Psoas muscle (tissue), 8 donors: ENCODE results near the gene FBLN5. TPM values are rescaled to one million over a fixed set of nuclear protein-coding genes. Genes with fewer than 3 reads are reported as not detected.
A peak's percentile ranks its signal among the peaks of the same experiment; 100 is the strongest.

Experiments
- ATAC-seq, 4 donors: fragments of 200-7000 bp; cut with Tn5 transposase; one replicate each; pipeline ENCODE4 v1.9.1; 2020; ENCODE audit warnings: moderate library complexity in 3 of 4, mild to moderate bottlenecking in 2 of 4
- DNase-seq, 2 donors: peaks; one replicate each; pipeline ENCODE4 v3.0.0-alpha.2; 2020
- H3K27ac ChIP-seq: fragments of 200-600 bp; one replicate; pipeline ENCODE4 v1.8.0; 2022
- H3K27me3 ChIP-seq, 3 donors: fragments of 200-600 bp in 1 of 3; one replicate each; pipeline versions ENCODE4 v1.6.1 to v1.8.0; 2013 to 2022; ENCODE audit warnings: low read length in 2 of 3, mild to moderate bottlenecking in 2 of 3, moderate library complexity in 1 of 3; ENCODE audit not compliant: insufficient read depth in 3 of 3
- H3K36me3 ChIP-seq, 2 donors: fragments of 200-600 bp in 1 of 2; one replicate each; pipeline versions ENCODE4 v1.6.1 to v1.8.0; 2013 to 2022; ENCODE audit warnings: low read depth in 1 of 2, mild to moderate bottlenecking in 1 of 2, moderate library complexity in 1 of 2; ENCODE audit not compliant: insufficient read depth in 1 of 2
- H3K4me1 ChIP-seq: fragments of 200-600 bp; one replicate; pipeline ENCODE4 v1.8.0; 2022
- H3K4me3 ChIP-seq: fragments of 200-600 bp; one replicate; pipeline ENCODE4 v1.8.0; 2022; ENCODE audit warnings: mild to moderate bottlenecking
- H3K9me3 ChIP-seq: fragments of 200-600 bp; one replicate; pipeline ENCODE4 v1.8.0; 2022
- CTCF ChIP-seq: fragments of 200-600 bp; IDR thresholded peaks from one replicate; pipeline ENCODE4 v1.8.0; 2022; ENCODE audit warnings: antibody characterized with exemption
- WGBS, 3 donors: extraction: QIAGEN DNeasy Blood & Tissue Kit; methylation state at CpG; one replicate each; pipeline versions ENCODE4 v1.1.6 to v1.1.7; 2013; 5-methylcytosine and 5-hydroxymethylcytosine counted together
- intact Hi-C, 2 donors: fragments of 100-400 bp; cut with DNase I; formaldehyde crosslinking; loops; one replicate each; pipeline versions ENCODE4 v1.11.0 to v1.14.2; 2022
- polyA plus RNA-seq, 3 donors: library from polyadenylated mRNA; stranded (reverse); fragments of 200-250 nt; gene quantifications; one replicate each; pipeline ENCODE4 v1.2.3, GENCODE V29; 2013
- total RNA-seq, 4 donors: library from RNA; stranded (reverse); fragmentation: NEBNext Ultra II Directional in 2 of 4; extraction: Animal tissue kit (Norgen Biotek cat#: 25700) in 2 of 4; gene quantifications; one replicate each; pipeline versions ENCODE4 v1.2.1 to v1.2.4, GENCODE V29; 2021 to 2023
- donor health status: healthy with polysubstance abuse.
- donor health status: DM: no; HTN: no; CAD: no; lungs with moderate emphysema.
- donor health status: Bipolar disorder and iron deficiency.
- donor health status: healthy.
- donor health status: DM: yes; HTN: yes; CAD: no.
- donor health status: DM: no; HTN: no; CAD: no.
- donor health status: DM: no; HTN: no; CAD: no.
- donor health status: DM: yes; HTN: yes; CAD: no.

Gene FBLN5
- total and polyA plus RNA-seq, 7 donors, result 12.3 to 37.8 (median 16.7) TPM

- intact Hi-C loops, result no loop called here
- H3K27ac ChIP-seq, result no peak overlapping the region
- 51 to 57% (median 55%) methylated on average over 1 of the region's 1 CpG for WGBS, 3 donors
- H3K4me1 ChIP-seq, result no peaks in the 10 kb centered on the region
- H3K9me3 ChIP-seq, result no peaks in the 10 kb centered on the region
- ATAC-seq (no peak), DNase-seq (no peak)
- peaks cover 0 to 8% (median 2%) of the 10 kb centered on the region in 3 donors for H3K27me3 ChIP-seq
- H3K4me3 ChIP-seq, result no peak overlapping the region
- no peak for TF ChIP-seq CTCF
- no peaks in the 10 kb centered on the region for H3K36me3 ChIP-seq
Measured at GRCh38 chr14:91955168-91955567, 7.7 kb upstream of the FBLN5 start.

DNA sequence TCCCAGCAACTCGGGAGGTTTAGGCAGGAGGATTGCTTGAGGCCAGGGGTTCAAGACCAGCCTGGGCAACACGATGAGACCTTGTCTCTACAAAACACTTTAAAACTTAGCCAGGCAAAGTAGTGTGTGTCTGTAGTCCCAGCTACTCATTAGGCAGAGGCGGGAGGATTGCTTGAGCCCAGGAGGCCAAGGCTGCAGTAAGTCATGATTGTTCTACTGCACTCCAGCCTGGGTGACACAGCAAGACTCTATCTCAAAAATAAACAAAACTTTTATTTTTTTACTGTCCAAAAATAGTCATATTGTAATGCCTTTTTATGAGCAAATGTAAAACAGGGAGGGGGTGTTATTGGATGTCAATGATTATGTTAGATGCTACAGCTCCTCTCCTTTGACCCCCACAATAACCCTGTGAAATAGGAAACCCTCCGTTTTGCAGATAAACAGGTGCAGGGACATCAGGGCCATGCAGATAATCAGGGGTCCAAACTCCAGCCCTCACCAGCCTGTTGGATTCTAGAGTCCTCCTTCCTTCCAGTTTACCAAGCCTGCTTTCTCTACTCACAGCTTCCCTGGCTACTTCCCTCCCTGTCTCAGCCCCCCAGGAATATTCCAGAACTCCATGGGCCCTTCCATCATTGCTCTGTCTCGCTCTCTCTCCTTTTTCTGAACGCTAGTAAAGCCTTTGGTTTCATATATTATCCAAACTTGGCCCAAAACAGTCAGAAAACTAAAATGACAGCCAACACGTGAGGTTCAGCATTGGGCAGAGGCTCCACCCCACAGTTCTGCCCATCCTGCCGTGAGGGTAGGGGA is 5.9 kb upstream of the FBLN5 start:
- intact Hi-C loops, result no loop called here

GRCh38 chr14:91946622-91947474 is 646 bp downstream of the FBLN5 start:
- DNase-seq (peak in 1 of 2 donors; percentile 61), ATAC-seq (peak in 3 of 4 donors; percentile 21 to 44 (median 22))
- H3K36me3 ChIP-seq, result no peaks in the 10 kb centered on the region
- intact Hi-C loops, result no loop called here
- peak overlapping the region; percentile 66 for H3K4me3 ChIP-seq
- H3K4me1 ChIP-seq, result peaks cover 7% of the 10 kb centered on the region
- WGBS, 3 donors, result 3 to 9% (median 5%) methylated on average over 38 of the region's 38 CpGs
- TF ChIP-seq CTCF, result no peak
- H3K27ac ChIP-seq, result peak overlapping the region; percentile 16
- H3K27me3 ChIP-seq, result peaks cover 0 to 62% (median 7%) of the 10 kb centered on the region in 3 donors
- no peaks in the 10 kb centered on the region for H3K9me3 ChIP-seq

More for the DNA sequence above, 5.9 kb upstream of the FBLN5 start:
- peaks cover 0 to 21% (median 4%) of the 10 kb centered on the region in 3 donors for H3K27me3 ChIP-seq
- 58 to 67% (median 59%) methylated on average over 8 of the region's 8 CpGs for WGBS, 3 donors
- ATAC-seq, result no peak
- no peaks in the 10 kb centered on the region for H3K4me1 ChIP-seq
- H3K4me3 ChIP-seq, result no peak overlapping the region
- TF ChIP-seq CTCF, result no peak
- H3K36me3 ChIP-seq, result no peaks in the 10 kb centered on the region
- H3K27ac ChIP-seq, result no peak overlapping the region
- no peaks in the 10 kb centered on the region for H3K9me3 ChIP-seq
- DNase-seq, result no peak

- intact Hi-C loops, result no loop called here
- no peaks in the 10 kb centered on the region for H3K36me3 ChIP-seq
- H3K9me3 ChIP-seq, result no peaks in the 10 kb centered on the region
- DNase-seq (no peak), ATAC-seq (peak in 1 of 4 donors; percentile 34)
- peak overlapping the region; percentile 66 for H3K4me3 ChIP-seq
- H3K4me1 ChIP-seq, result peaks cover 7% of the 10 kb centered on the region
- WGBS, 3 donors, result 24 to 41% (median 26%) methylated on average over 10 of the region's 10 CpGs
- peaks cover 0 to 61% (median 5%) of the 10 kb centered on the region in 3 donors for H3K27me3 ChIP-seq
- no peak overlapping the region for H3K27ac ChIP-seq
- TF ChIP-seq CTCF, result no peak
Measured at GRCh38 chr14:91945751-91946621, 1.5 kb downstream of the FBLN5 start.
